Endodermal cell (in vitro differentiated cells): ENCODE data around the gene RGS6. TPM values are rescaled to one million over a fixed set of nuclear protein-coding genes. Genes with fewer than 3 reads are reported as not detected.

Source experiments
- DNase-seq: peaks from one replicate; pipeline ENCODE4 v3.0.0-alpha.2; 2017
- H3K27ac ChIP-seq: 2 replicates; pipeline ENCODE4 v1.5.1; 2013; ENCODE audit warnings: mild to moderate bottlenecking, low read depth, low read length, moderate library complexity
- H3K27me3 ChIP-seq: 2 replicates; pipeline ENCODE4 v1.6.1; 2013; ENCODE audit warnings: mild to moderate bottlenecking, low read length, moderate library complexity; ENCODE audit not compliant: insufficient read depth, control insufficient read depth, poor library complexity, severe bottlenecking
- H3K36me3 ChIP-seq: 2 replicates; pipeline ENCODE4 v1.7.0; 2013; ENCODE audit warnings: mild to moderate bottlenecking, low read length, moderate library complexity; ENCODE audit not compliant: control insufficient read depth, insufficient read depth
- H3K4me1 ChIP-seq: one replicate; pipeline ENCODE4 v1.7.0; 2013; ENCODE audit warnings: low read length; ENCODE audit not compliant: control insufficient read depth, insufficient read depth
- H3K4me3 ChIP-seq: 2 replicates; pipeline ENCODE4 v1.5.1; 2013; ENCODE audit warnings: mild to moderate bottlenecking, low read length, moderate library complexity
- H3K9ac ChIP-seq: 2 replicates; pipeline ENCODE4 v1.6.1; 2013; ENCODE audit warnings: mild to moderate bottlenecking, low read length, moderate library complexity; ENCODE audit not compliant: poor library complexity, severe bottlenecking; ENCODE audit errors: extremely low read depth
- H3K9me3 ChIP-seq: 2 replicates; pipeline ENCODE4 v1.6.1; 2013; ENCODE audit warnings: mild to moderate bottlenecking, low read length, moderate library complexity; ENCODE audit not compliant: control insufficient read depth
- H3K27ac Mint-ChIP-seq: 2 replicates; pipeline ENCODE4 v1.8.0; 2020; ENCODE audit warnings: mixed read lengths
- H3K27me3 Mint-ChIP-seq: 2 replicates; pipeline ENCODE4 v1.8.0; 2021; ENCODE audit warnings: mild to moderate bottlenecking, mixed read lengths; ENCODE audit not compliant: insufficient read depth
- H3K36me3 Mint-ChIP-seq: 2 replicates; pipeline ENCODE4 v1.8.0; 2020; ENCODE audit warnings: low read depth, mixed read lengths
- H3K4me1 Mint-ChIP-seq: 2 replicates; pipeline ENCODE4 v1.8.0; 2020; ENCODE audit warnings: mixed read lengths
- H3K4me3 Mint-ChIP-seq: 2 replicates; pipeline ENCODE4 v1.8.0; 2020; ENCODE audit warnings: mild to moderate bottlenecking, moderate library complexity, mixed read lengths
- H3K9me3 Mint-ChIP-seq: 2 replicates; pipeline ENCODE4 v1.8.0; 2020; ENCODE audit warnings: mild to moderate bottlenecking, mixed read lengths
- WGBS, 2 experiments: methylation state at CpG; one replicate each; pipeline versions ENCODE4 v1.1.5 to v1.1.7; 2013; ENCODE audit warnings: missing lambda C conversion rate in 2 of 2, mixed read lengths in 1 of 2; ENCODE audit not compliant: insufficient coverage in 1 of 2, insufficient read length in 1 of 2; 5-methylcytosine and 5-hydroxymethylcytosine counted together
- microRNA-seq: library from miRNA; unstranded; fragments of <30 nt; microRNA quantifications from one replicate; pipeline ENCODE4 v1.2.0, GENCODE V29; 2020; ENCODE audit warnings: borderline microRNAs expressed
- total RNA-seq, 2 donors: library from RNA; stranded (reverse); fragmentation: NEBNext Ultra II Directional in 1 of 2; extraction: Animal tissue kit (Norgen Biotek cat#: 25700) in 1 of 2; gene quantifications; 2 replicates in 1 of 2; 3 replicates in 1 of 2; pipeline ENCODE4 v1.2.1, GENCODE V29; 2021
- TF ChIP-seq, protein P1 (sequence below): fragments of 200-600 bp; sonication (generic); conservative IDR thresholded peaks from 2 replicates; pipeline ENCODE4 v1.5.0; 2021; ENCODE audit warnings: antibody characterized with exemption, mild to moderate bottlenecking

Gene RGS6
- total RNA-seq, 2 donors from 2014 or later = 10.1 to 16.3 TPM

DNA sequence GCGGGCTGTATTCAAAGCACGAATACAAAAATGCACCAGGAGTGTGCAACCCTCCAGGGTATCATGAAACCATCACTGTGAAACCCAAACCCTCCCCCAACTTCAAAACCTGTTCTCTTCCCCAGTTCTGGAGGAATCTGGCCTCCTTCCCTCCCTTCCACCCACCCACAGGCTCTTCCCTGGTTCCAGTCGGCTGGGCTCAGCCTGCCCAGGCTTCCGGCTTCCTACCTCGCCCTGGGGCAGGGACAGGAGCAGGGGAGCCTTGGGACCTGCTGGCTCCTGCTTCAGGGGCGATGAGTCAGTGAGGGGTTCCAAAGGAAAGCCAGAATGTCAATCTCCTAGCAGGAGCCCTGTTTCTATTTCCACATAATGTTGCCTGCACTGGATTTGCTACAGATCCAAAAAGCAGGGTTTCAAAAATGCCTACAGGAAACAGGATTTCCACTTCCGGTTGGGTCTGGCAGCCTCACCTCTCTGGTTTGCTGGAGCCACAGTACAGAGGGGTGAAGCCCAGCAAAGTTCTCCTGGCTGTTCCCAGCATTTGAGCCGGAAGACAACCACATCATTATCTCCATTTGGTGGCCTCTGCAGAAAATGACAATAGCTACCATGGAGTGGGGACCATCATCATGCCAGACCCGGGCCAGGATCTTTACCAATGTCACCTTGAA lies 683.4 kb downstream of the RGS6 start:
- H3K27ac Mint-ChIP-seq = no peak overlapping the region
- 90% methylated on average over 4 to 9 of the region's 9 CpGs for WGBS, 2 experiments
- H3K4me3 Mint-ChIP-seq = no peak overlapping the region
- DNase-seq = peak; percentile 40
- no peaks in the 10 kb centered on the region for H3K9me3 Mint-ChIP-seq
- no peaks in the 10 kb centered on the region for H3K4me1 Mint-ChIP-seq
- no peak overlapping the region for H3K27ac ChIP-seq
- no peaks in the 10 kb centered on the region for H3K4me1 ChIP-seq
- no peak overlapping the region for H3K4me3 ChIP-seq
- peaks cover 11% of the 10 kb centered on the region for H3K27me3 Mint-ChIP-seq
- no peaks in the 10 kb centered on the region for H3K36me3 Mint-ChIP-seq
- TF ChIP-seq, protein P1, sequence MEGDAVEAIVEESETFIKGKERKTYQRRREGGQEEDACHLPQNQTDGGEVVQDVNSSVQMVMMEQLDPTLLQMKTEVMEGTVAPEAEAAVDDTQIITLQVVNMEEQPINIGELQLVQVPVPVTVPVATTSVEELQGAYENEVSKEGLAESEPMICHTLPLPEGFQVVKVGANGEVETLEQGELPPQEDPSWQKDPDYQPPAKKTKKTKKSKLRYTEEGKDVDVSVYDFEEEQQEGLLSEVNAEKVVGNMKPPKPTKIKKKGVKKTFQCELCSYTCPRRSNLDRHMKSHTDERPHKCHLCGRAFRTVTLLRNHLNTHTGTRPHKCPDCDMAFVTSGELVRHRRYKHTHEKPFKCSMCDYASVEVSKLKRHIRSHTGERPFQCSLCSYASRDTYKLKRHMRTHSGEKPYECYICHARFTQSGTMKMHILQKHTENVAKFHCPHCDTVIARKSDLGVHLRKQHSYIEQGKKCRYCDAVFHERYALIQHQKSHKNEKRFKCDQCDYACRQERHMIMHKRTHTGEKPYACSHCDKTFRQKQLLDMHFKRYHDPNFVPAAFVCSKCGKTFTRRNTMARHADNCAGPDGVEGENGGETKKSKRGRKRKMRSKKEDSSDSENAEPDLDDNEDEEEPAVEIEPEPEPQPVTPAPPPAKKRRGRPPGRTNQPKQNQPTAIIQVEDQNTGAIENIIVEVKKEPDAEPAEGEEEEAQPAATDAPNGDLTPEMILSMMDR = no peak
- H3K36me3 ChIP-seq = no peaks in the 10 kb centered on the region
- H3K27me3 ChIP-seq = no peaks in the 10 kb centered on the region
- H3K9ac ChIP-seq = no peak overlapping the region
- H3K9me3 ChIP-seq = no peaks in the 10 kb centered on the region

Small RNA genes within 50 kb of the gene (microRNA-seq; reads per million reads assigned to microRNA genes)
- gene MIR7843 = not detected
